PFSK-1 (cell line): Measurements from ENCODE around the gene EIPR1.

Source experiments
- POLR2AphosphoS5 ChIP-seq: IDR thresholded peaks from 2 replicates; pipeline ENCODE4 v1.6.1; 2012; ENCODE audit warnings: low read depth, mild to moderate bottlenecking, control low read depth, low read length, moderate library complexity
- REST ChIP-seq, 2 experiments: IDR thresholded peaks; 2 replicates each; pipeline versions ENCODE4 v1.6.1 to v1.8.0; 2011 to 2012; ENCODE audit warnings: low read depth in 2 of 2, low read length in 2 of 2, control low read depth in 1 of 2, inconsistent platforms in 1 of 2, mild to moderate bottlenecking in 1 of 2, moderate library complexity in 1 of 2; ENCODE audit not compliant: insufficient read depth in 1 of 2
- SIN3A ChIP-seq: IDR thresholded peaks from 2 replicates; pipeline ENCODE4 v1.6.1; 2012; ENCODE audit warnings: mild to moderate bottlenecking, low read length, moderate library complexity, borderline replicate concordance; ENCODE audit not compliant: insufficient read depth

GRCh38 chr2:3169106-3169870, 208.3 kb downstream of the EIPR1 start:
- TF ChIP-seq POLR2AphosphoS5 (no peak), REST (IDR thresholded peaks at IDR 0.05; ENCODE audit: insufficient read depth in 1 of 2, low read depth in 2 of 2, low read length in 2 of 2) (no peak), SIN3A (no peak)
